Mucosa of descending colon (tissue), 3 donors: ENCODE data around the gene SETD4. TPM values are rescaled to one million over a fixed set of nuclear protein-coding genes. Genes with fewer than 3 reads are reported as not detected.

Experiments
- ATAC-seq: fragments of 200-7000 bp; cut with Tn5 transposase; one replicate; pipeline ENCODE4 v1.9.1; 2020; ENCODE audit warnings: mild to moderate bottlenecking, moderate library complexity
- DNase-seq, 3 donors: peaks; one replicate each; pipeline ENCODE4 v3.0.0-alpha.2; 2020
- H3K36me3 ChIP-seq: fragments of 200-600 bp; one replicate; pipeline ENCODE4 v1.8.0; 2021; ENCODE audit warnings: low read depth, mild to moderate bottlenecking
- H3K4me1 ChIP-seq: fragments of 200-600 bp; one replicate; pipeline ENCODE4 v1.8.0; 2021; ENCODE audit warnings: low read depth, mild to moderate bottlenecking
- H3K4me3 ChIP-seq: fragments of 200-600 bp; one replicate; pipeline ENCODE4 v1.8.0; 2021; ENCODE audit warnings: mild to moderate bottlenecking
- H3K9me3 ChIP-seq: fragments of 200-600 bp; one replicate; pipeline ENCODE4 v1.8.0; 2021; ENCODE audit warnings: mild to moderate bottlenecking
- CTCF ChIP-seq: fragments of 200-600 bp; IDR thresholded peaks from one replicate; pipeline ENCODE4 v1.8.0; 2022; ENCODE audit warnings: antibody characterized with exemption, mild to moderate bottlenecking
- intact Hi-C, 2 donors: fragments of 100-400 bp; cut with DNase I in 1 of 2; cut with micrococcal nuclease in 1 of 2; formaldehyde crosslinking; loops; one replicate each; pipeline versions ENCODE4 v1.11.0 to v1.11.1; 2022; cut with DNase I, micrococcal nuclease
- total RNA-seq, 3 donors: library from RNA; stranded (reverse); fragmentation: NEBNext Ultra II Directional in 2 of 3; extraction: Animal tissue kit (Norgen Biotek cat#: 25700) in 2 of 3; gene quantifications; one replicate each; pipeline versions ENCODE4 v1.2.1 to v1.2.4, GENCODE V29; 2021 to 2023
- donor health status: DM: no; HTN: no; CAD: no; lungs with moderate emphysema.
- donor health status: DM: no; HTN: no; CAD: no.
- donor health status: DM: no; HTN: yes; CAD: no.

SETD4 gene
- total RNA-seq, 3 donors from 2014 or later: 18.9 to 25.7 (median 21.7) TPM

- ATAC-seq (no peak), DNase-seq (no peak)
- Histone ChIP-seq H3K9me3 (no peaks in the 10 kb centered on the region), H3K4me3 (no peak overlapping the region), H3K4me1 (peaks cover 21% of the 10 kb centered on the region), H3K36me3 (no peaks in the 10 kb centered on the region)
- no peak for TF ChIP-seq CTCF
- intact Hi-C loops: no loop called here
Observed at GRCh38 chr21:36063375-36064084, 3.2 kb upstream of the SETD4 start.

GRCh38 chr21:36061445-36061844 is 1.1 kb upstream of the SETD4 start:
- Histone ChIP-seq H3K4me1 (peaks cover 17% of the 10 kb centered on the region), H3K4me3 (no peak overlapping the region), H3K9me3 (no peaks in the 10 kb centered on the region), H3K36me3 (no peaks in the 10 kb centered on the region)
- ATAC-seq: no peak
- no peak for DNase-seq
- intact Hi-C loops: no loop called here
- no peak for TF ChIP-seq CTCF

- intact Hi-C loops: no loop called here
Observed at GRCh38 chr21:36059823-36060158, 535 bp downstream of the SETD4 start.

GRCh38 chr21:36055551-36055950 is 4.8 kb downstream of the SETD4 start:
- DNase-seq: no peak
- Histone ChIP-seq H3K4me3 (no peak overlapping the region), H3K36me3 (no peaks in the 10 kb centered on the region), H3K9me3 (no peaks in the 10 kb centered on the region), H3K4me1 (peaks cover 6% of the 10 kb centered on the region)
- intact Hi-C loops: no loop called here
- no peak for TF ChIP-seq CTCF
- no peak for ATAC-seq

More at GRCh38 chr21:36059823-36060158, 535 bp downstream of the SETD4 start:
- H3K36me3 ChIP-seq: no peaks in the 10 kb centered on the region
- TF ChIP-seq CTCF: no peak
- H3K9me3 ChIP-seq: no peaks in the 10 kb centered on the region
- DNase-seq (peak in 1 of 3 donors; percentile 70), ATAC-seq (peak; percentile 60)
- H3K4me3 ChIP-seq: peak overlapping the region; percentile 68
- H3K4me1 ChIP-seq: peaks cover 11% of the 10 kb centered on the region

GRCh38 chr21:36053715-36054062 is 6.6 kb downstream of the SETD4 start:
- ATAC-seq (no peak), DNase-seq (no peak)
- no peaks in the 10 kb centered on the region for H3K36me3 ChIP-seq
- no peaks in the 10 kb centered on the region for H3K9me3 ChIP-seq
- intact Hi-C loops: no loop called here
- no peaks in the 10 kb centered on the region for H3K4me1 ChIP-seq
- no peak overlapping the region for H3K4me3 ChIP-seq
- no peak for TF ChIP-seq CTCF
